Smooth muscle cell (in vitro differentiated cells): ENCODE data around the gene LMNTD2. TPM values are rescaled to one million over a fixed set of nuclear protein-coding genes. Genes with fewer than 3 reads are reported as not detected.
A peak's percentile ranks its signal among the peaks of the same experiment; 100 is the strongest.

Source experiments
- DNase-seq: peaks from one replicate; lab custom pipeline; 2025; ENCODE audit not compliant: unreplicated experiment; lab: John Stamatoyannopoulos, UW
- H2AFZ ChIP-seq: fragments of 200-600 bp; sonication (generic); 2 replicates; pipeline ENCODE4 v1.6.0; 2016; ENCODE audit warnings: antibody characterized with exemption, low read depth, mild to moderate bottlenecking
- H3F3A ChIP-seq: fragments of 200-600 bp; sonication (generic); 2 replicates; pipeline ENCODE4 v1.6.0; 2017; ENCODE audit warnings: antibody characterized with exemption, low read depth
- H3K27ac ChIP-seq: fragments of 200-600 bp; sonication (generic); 2 replicates; pipeline ENCODE4 v1.5.1; 2016; ENCODE audit warnings: low read depth, mild to moderate bottlenecking
- H3K27me3 ChIP-seq: fragments of 200-600 bp; sonication (generic); 2 replicates; pipeline ENCODE4 v1.6.1; 2016; ENCODE audit warnings: low read depth, mild to moderate bottlenecking
- H3K36me3 ChIP-seq: fragments of 200-600 bp; sonication (generic); 2 replicates; pipeline ENCODE4 v1.5.1; 2016; ENCODE audit warnings: low read depth
- H3K4me1 ChIP-seq: fragments of 200-600 bp; sonication (generic); 2 replicates; pipeline ENCODE4 v1.5.1; 2016; ENCODE audit warnings: low read depth
- H3K4me2 ChIP-seq: fragments of 200-600 bp; sonication (generic); 2 replicates; pipeline ENCODE4 v1.6.0; 2016; ENCODE audit warnings: mild to moderate bottlenecking
- H3K4me3 ChIP-seq: fragments of 200-600 bp; sonication (generic); 2 replicates; pipeline ENCODE4 v1.5.1; 2016; ENCODE audit warnings: mild to moderate bottlenecking
- H3K79me2 ChIP-seq: fragments of 200-600 bp; sonication (generic); 2 replicates; pipeline ENCODE4 v1.6.0; 2016; ENCODE audit warnings: low read depth, mild to moderate bottlenecking
- H3K9ac ChIP-seq: fragments of 200-600 bp; sonication (generic); 2 replicates; pipeline ENCODE4 v1.6.0; 2016; ENCODE audit warnings: low read depth
- H3K9me3 ChIP-seq: fragments of 200-600 bp; sonication (generic); replicated peaks from 2 replicates; pipeline ENCODE4 v1.5.1; 2016; ENCODE audit warnings: low read depth
- H4K20me1 ChIP-seq: fragments of 200-600 bp; sonication (generic); 2 replicates; pipeline ENCODE4 v1.6.0; 2016; ENCODE audit warnings: low read depth
- CTCF ChIP-seq: fragments of 200-600 bp; sonication (generic); IDR thresholded peaks from 2 replicates; pipeline ENCODE4 v1.5.1; 2017; ENCODE audit warnings: borderline replicate concordance, mild to moderate bottlenecking, antibody characterized with exemption; ENCODE audit not compliant: insufficient read depth, poor library complexity, severe bottlenecking
- WGBS: methylation state at CpG from one replicate; pipeline ENCODE4 v1.1.7; 2016; ENCODE audit warnings: low lambda C conversion rate; 5-methylcytosine and 5-hydroxymethylcytosine counted together
- polyA plus RNA-seq: library from polyadenylated mRNA; unstranded; fragments of >200 nt; fragmentation: Nextera tagmentation; extraction: Ambion mirVana; gene quantifications from 2 replicates; pipeline ENCODE4 v1.2.1, GENCODE V29; 2016
- total RNA-seq: library from RNA; depleted of rRNA; stranded (reverse); fragments of >200 nt; gene quantifications from 2 replicates; pipeline ENCODE4 v1.2.3, GENCODE V29; 2014

LMNTD2 gene
- total and polyA plus RNA-seq, 2 experiments from 2014 or later, result 3.6 TPM; not detected in 1

GRCh38 chr11:567629-568292 is 7.2 kb upstream of the LMNTD2 start:
- H3F3A ChIP-seq, result peaks cover 13% of the 10 kb centered on the region
- peaks cover 43% of the 10 kb centered on the region for H4K20me1 ChIP-seq
- H3K4me1 ChIP-seq, result peaks cover 18% of the 10 kb centered on the region
- H3K27me3 ChIP-seq, result no peaks in the 10 kb centered on the region
- H3K4me3 ChIP-seq, result peak overlapping the region; percentile 93
- peak overlapping the region; percentile 99 for H3K4me2 ChIP-seq
- H2AFZ ChIP-seq, result no peak overlapping the region
- H3K9me3 ChIP-seq, result no peaks in the 10 kb centered on the region
- no peak for TF ChIP-seq CTCF
- H3K27ac ChIP-seq, result no peak overlapping the region
- H3K36me3 ChIP-seq, result no peaks in the 10 kb centered on the region
- 30% methylated on average over 22 of the region's 41 CpGs for WGBS
- peak overlapping the region; percentile 74 for H3K9ac ChIP-seq
- peaks cover 16% of the 10 kb centered on the region for H3K79me2 ChIP-seq
- no peak for DNase-seq

- peaks cover 49% of the 10 kb centered on the region for H4K20me1 ChIP-seq
- no peaks in the 10 kb centered on the region for H3K9me3 ChIP-seq
- H3K36me3 ChIP-seq, result no peaks in the 10 kb centered on the region
- peak overlapping the region; percentile 74 for H3K9ac ChIP-seq
- no peak for DNase-seq
- H3F3A ChIP-seq, result peaks cover 13% of the 10 kb centered on the region
- peak overlapping the region; percentile 93 for H3K4me3 ChIP-seq
- peaks cover 16% of the 10 kb centered on the region for H3K79me2 ChIP-seq
- no peak overlapping the region for H3K27ac ChIP-seq
- H3K4me2 ChIP-seq, result peak overlapping the region; percentile 99
- WGBS, result 90% methylated on average over 18 of the region's 18 CpGs
- no peak for TF ChIP-seq CTCF
- H2AFZ ChIP-seq, result no peak overlapping the region
- peaks cover 18% of the 10 kb centered on the region for H3K4me1 ChIP-seq
- no peaks in the 10 kb centered on the region for H3K27me3 ChIP-seq
These were observed 6.6 kb upstream of the LMNTD2 start for GRCh38 chr11:567011-567628.

GRCh38 chr11:565921-566509 is 5.5 kb upstream of the LMNTD2 start:
- H3K27me3 ChIP-seq, result no peaks in the 10 kb centered on the region
- peaks cover 56% of the 10 kb centered on the region for H4K20me1 ChIP-seq
- TF ChIP-seq CTCF, result no peak

More at GRCh38 chr11:565921-566509, 5.5 kb upstream of the LMNTD2 start:
- Histone ChIP-seq H3K4me3 (no peak overlapping the region), H3K4me1 (peaks cover 14% of the 10 kb centered on the region), H3K79me2 (peaks cover 16% of the 10 kb centered on the region), H3F3A (peaks cover 13% of the 10 kb centered on the region), H3K4me2 (no peak overlapping the region), H3K36me3 (no peaks in the 10 kb centered on the region), H3K9ac (no peak overlapping the region), H2AFZ (no peak overlapping the region), H3K9me3 (no peaks in the 10 kb centered on the region), H3K27ac (no peak overlapping the region)
- WGBS, result 78% methylated on average over 12 of the region's 12 CpGs
- no peak for DNase-seq
